ENCODE results near the gene ZNF444.
"Not testable (repeated sequence)": the region's sequence is repeated elsewhere in the genome, so short reads cannot be mapped to it uniquely, and the experiment has no call there.

ZNF444 gene

DNA sequence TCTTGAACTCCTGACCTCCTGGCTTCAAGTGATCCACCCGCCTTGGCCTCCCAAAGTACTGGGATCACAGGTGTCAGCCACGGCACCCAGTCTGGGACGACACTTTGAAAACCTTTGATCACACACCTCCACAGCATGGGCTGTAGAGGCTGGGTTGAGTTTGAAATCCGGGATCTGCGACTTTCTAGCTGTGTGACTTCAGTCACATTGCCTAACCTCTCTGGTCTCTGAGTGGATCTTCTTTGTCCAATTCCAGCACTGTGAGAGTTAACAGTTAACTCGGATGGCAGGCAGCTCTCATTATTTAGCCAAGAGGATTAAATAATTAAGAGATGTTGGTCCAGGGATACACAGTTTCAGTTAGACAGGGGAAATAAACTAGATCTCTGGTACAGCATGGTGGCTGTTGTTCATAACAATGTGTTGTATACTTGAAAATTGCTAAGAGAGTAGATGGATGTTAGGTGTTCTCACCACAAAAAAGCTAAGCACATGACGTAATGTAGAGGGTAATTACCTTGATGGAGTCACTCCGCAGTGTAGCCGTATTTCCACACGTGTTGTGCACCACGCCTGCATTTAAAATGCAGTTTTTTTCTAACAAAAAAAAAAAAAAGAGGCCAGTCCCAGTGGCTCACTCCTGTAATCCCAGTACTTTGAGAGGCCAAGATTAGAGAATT lies 36.6 kb downstream of the ZNF444 start:
- DNase-seq (ENCODE audit: low spot score), result no peak

DNA sequence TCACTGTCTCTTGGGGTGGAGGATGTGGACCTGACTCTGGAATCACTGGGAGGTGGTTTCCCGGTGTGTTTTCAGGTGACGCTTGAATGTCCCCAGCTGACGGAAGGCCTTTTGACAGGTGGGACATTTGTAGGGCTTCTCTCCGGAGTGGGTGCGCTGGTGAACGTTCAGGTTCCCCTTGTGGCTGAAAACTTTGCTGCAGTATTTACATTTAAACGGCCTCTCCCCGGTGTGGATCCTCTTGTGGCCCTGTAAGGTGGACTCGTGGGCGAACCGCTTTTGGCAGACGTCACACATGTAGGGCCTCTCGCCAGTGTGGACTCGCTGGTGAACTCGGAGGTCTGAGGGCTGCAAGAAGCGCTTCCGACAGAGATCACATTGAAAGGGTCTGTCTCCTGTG lies 48.7 kb downstream of the ZNF444 start:
- DNase-seq (ENCODE audit: low spot score), result no peak

DNA sequence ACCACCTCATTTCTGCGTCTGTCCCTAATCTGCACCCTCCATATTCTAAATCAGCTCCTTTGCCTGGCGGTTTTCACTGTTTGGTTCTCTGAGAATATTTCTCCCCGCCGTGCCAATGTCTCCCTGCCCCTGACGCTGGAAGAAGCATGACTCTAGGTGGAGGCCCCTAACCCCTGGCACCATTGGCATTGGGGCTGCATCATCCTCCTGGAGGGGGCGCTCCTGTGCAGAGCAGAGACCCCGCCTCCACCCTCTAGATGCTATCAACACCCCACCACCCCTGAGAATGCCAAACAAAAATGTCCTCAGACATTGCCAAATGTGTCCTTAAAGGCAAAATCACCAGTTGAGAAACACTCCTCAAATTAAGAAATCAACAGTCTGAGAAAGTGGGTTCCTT lies 50.0 kb downstream of the ZNF444 start:
- no peak for DNase-seq (ENCODE audit: low spot score)

DNA sequence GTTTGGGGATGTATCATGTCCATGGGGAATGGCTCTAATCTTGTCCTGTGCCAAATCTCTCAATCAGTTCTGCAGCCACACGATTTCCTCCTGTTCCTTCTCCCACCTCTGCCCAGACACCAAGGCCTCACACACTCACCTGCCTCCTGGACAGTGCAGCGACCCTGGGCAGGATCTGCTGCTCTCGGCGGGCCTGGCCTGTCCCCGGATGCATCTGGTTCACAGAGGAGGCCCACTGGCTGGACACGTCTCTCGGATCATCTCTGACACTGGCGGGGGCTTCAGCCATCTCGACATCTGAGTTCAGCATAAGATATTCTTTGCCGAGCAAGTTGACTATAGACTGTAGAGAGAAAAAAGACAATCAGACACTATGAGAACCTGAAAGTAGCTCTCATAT lies 50.6 kb downstream of the ZNF444 start:
- DNase-seq (ENCODE audit: low spot score), result no peak

DNA sequence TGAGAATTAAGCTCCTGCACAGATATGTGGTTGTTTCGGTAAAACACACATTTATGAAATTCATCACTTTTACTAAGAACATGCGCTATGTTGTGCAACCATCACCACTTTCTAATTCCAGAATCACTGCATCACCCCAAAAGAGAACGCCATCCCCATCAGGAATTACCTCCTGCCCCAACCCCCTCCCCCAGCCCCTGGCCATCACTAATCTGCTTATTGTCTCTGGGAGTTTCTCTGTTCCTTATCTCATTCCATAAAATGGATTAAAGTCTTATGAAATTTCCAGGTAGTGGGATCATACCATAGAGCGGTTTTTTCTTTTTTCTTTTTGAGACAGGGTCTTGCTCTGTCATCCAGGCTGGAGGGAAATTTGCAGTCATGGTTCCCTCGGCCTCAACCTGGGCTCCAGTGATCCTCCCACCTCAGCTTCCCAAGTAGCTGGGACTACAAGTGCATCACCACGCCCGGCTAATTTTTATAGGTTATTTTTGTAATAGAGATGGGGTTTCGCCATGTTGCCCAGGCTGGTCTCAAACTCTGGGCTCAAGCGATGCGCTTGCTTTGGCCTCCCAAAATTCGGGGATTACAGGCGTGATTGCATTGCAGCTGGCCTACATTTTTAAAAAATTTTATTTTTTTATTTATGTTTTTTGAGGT lies 53.0 kb downstream of the ZNF444 start:
- no peak for DNase-seq (ENCODE audit: low spot score)

DNA sequence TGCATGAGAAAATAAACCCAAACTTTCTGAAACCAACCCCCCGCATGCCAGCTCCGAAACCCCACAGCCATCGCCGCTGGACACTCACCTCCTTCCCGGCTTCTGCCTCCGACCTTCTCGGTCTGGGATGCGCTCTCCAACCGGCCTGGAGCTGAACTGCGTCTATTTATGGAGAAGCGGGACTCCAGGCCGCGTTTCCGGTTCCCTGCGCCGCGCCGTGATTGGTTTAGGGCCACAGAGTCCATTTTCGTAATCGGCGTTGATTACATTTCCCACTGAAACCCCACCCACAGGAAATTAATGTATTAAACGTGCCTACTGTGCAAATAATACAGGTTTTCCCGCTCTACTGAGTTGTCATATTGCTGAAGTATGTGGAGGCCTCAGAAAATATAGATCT lies 56.6 kb downstream of the ZNF444 start, which contains the start of gene ZSCAN5B:
TSS of gene ZSCAN5B (minus strand) at position 138 of the 400 bp plus-strand sequence. CDS start 4,731 bp downstream, outside the sequence.
- DNase-seq (ENCODE audit: low spot score), result not testable (repeated sequence)

DNA sequence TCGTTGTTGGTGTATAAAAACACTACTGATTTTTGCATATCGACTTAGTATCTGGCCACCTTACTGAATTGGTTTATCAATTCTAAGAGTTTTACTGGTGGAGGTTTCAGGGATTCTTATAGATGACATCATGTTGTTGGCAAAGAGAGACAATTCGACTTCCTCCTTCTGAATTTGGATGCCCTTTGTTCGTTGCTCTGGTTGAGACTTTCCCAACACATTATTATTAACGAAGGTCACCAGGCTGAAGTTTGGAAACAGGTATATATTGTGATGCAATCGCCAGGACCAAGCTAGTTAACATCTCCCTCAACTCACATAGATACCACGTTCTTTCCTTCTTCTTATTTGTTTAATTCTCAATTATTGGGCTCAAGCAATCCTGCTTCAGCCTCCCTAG lies 58.6 kb downstream of the ZNF444 start:
- no peak for DNase-seq (ENCODE audit: low spot score)

DNA sequence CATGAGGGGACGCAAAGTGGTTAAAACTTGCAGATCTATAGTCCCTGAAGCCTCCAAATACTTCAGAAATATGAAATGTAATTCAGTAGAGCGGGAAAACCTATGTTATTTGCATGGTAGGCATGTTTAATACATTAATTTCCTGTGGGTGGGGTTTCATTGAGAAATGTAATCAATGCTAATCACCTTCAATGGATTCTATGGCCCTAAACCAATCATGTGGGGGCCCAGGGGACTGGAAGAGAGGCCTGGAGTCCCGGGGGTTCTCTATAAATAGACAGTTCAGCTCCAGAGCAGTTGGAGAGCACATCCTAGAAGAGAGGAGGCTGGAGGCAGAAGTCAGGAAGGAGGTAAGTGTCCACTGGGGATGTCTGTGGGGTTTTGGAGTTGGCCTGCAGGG lies 60.9 kb downstream of the ZNF444 start, which contains the start of gene ZSCAN5C:
TSS of gene ZSCAN5C (plus strand) at position 301 of the 400 bp plus-strand sequence. CDS start 3,641 bp downstream, outside the sequence.
- DNase-seq (ENCODE audit: low spot score), result no peak

DNA sequence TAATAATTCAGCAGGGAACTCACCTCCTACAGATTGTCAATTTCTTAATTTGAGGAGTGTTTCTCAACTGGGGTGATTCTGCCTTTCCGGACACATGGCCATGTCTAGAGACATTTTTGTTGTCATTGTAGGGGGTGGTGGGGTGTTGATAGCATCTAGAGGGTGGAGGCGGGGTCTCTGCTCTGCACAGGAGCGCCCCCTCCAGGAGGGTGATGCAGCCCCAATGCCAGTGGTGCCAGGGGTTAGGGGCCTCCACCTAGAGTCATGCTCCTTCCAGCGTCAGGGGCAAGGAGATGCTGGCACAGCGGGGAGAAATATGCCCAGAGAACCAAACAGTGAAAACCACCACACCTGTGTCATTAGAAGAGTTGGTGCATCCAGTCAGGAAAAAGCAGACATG lies 66.5 kb downstream of the ZNF444 start:
- DNase-seq (ENCODE audit: low spot score), result not testable (repeated sequence)

DNA sequence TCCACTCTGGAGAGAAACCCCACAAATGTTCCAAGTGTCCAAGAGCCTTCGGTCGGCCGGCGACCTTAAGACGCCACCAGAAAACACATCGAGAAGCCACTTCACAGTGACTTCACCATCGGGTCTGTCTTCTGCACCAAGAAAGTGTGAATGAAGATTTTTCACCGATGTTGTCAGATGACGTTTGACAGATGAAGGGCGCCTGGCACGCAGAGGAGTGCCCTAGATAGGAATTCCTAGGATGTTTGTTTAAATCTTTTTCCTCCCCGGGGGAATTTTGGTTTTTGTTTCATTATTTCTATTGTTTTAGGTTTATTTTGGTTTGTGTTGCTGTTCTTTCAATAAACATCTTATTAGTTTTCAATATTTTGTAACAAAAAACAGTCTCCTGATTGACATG lies 68.0 kb downstream of the ZNF444 start:
- DNase-seq (ENCODE audit: low spot score), result no peak

DNA sequence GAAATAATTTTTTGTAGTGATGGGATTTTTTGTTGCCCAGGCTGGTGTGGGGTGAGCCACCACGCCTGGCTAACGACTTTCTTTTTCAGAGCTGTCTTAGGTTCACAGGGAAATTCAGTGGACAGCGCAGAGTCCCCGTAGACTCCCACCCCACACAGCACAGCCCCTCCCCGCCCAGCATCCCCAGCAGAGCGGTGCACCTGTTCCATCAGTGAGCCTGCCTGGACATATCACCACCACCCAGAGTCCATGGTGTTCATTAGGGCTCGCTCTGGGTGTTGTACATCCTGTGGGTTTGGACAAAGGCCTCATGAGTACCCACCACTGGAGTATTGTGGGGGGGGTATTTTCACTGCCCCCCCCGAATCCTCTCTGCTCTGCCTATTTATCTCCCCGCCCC lies 68.9 kb downstream of the ZNF444 start:
- DNase-seq (ENCODE audit: low spot score), result not testable (repeated sequence)

Measured in cerebellar cortex (tissue), 1 donor.